ENCODE results near the gene AP1B1. TPM values are rescaled to one million over a fixed set of nuclear protein-coding genes. Genes with fewer than 3 reads are reported as not detected.

Gene AP1B1
- polyA plus RNA-seq, 1 donor (not counting 4 experiments of a cell fraction or from before 2014, with no cell fraction given), result 55.3 TPM

DNA sequence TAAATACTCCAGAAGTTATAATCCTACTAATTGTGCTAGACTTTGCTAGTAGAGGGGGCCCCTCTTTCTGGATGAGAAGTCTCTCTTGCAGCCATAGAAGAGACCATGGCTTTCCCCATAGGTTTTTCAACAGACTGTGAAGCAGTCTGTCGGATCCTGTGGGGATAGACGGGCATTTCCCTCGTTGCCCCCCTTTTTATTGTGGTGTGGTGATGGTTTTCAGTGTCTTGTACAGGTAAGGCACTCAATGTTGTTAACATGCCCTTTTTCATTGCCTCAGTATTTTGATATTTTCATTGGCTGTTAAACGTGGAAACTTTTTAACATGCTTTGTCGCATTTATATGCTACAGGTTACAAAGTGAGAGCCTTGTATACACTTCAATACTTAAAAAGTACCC, 98.3 kb downstream of the AP1B1 start:
- no peak overlapping the region for H3K4me2 ChIP-seq (ENCODE audit: control insufficient read depth, extremely low read depth, insufficient read depth, low read depth, low read length)
- H4K20me1 ChIP-seq (ENCODE audit: control insufficient read depth, extremely low read depth, insufficient read depth, low read length), result peaks cover 5% of the 10 kb centered on the region
- no peaks in the 10 kb centered on the region for H3K9me3 ChIP-seq (ENCODE audit: control insufficient read depth, low read depth, low read length)
- TF ChIP-seq EZH2 (IDR thresholded peaks at IDR 0.05; ENCODE audit: low read length) (no peak), CTCF (optimal IDR thresholded peaks at IDR 0.05 in 1 of 3, IDR thresholded peaks at IDR 0.05 in 1 of 3, conservative IDR thresholded peaks at IDR 0.05 in 1 of 3; ENCODE audit: extremely low read depth in 1 of 3, insufficient read depth in 2 of 3, low read length in 3 of 3) (no peak)
- H3K27me3 ChIP-seq (ENCODE audit: control insufficient read depth, extremely low read depth, insufficient read depth, low read length), result no peaks in the 10 kb centered on the region
- no peaks in the 10 kb centered on the region for H3K4me1 ChIP-seq (ENCODE audit: control insufficient read depth, extremely low read depth, insufficient read depth, low read length)
- H3K36me3 ChIP-seq (ENCODE audit: control insufficient read depth in 2 of 2, extremely low read depth in 1 of 2, insufficient read depth in 2 of 2, low read length in 2 of 2), result peaks cover 46 to 67% of the 10 kb centered on the region in 2 experiments
- no peak overlapping the region for H3K4me3 ChIP-seq (ENCODE audit: control insufficient read depth in 2 of 3, extremely low read depth in 1 of 3, insufficient read depth in 2 of 3, low read depth in 1 of 3, low read length in 3 of 3)
- dilution Hi-C loops (cut with MboI; ENCODE audit: extremely low pct_ligation_motif_present, low sequenced_read_pairs), result no loop called here
- no peak for FAIRE-seq
- peaks cover 35% of the 10 kb centered on the region for H3K79me2 ChIP-seq (ENCODE audit: control insufficient read depth, insufficient read depth, low read length)
- H3K27ac ChIP-seq (ENCODE audit: control insufficient read depth, insufficient read depth, low read length), result no peak overlapping the region
- no peak overlapping the region for H3K9ac ChIP-seq (ENCODE audit: control insufficient read depth, extremely low read depth, insufficient read depth, low read length)
- DNase-seq (ENCODE audit: low read depth, low spot score), result no peak
- no peak overlapping the region for H2AFZ ChIP-seq (ENCODE audit: control insufficient read depth, low read length)
- H3K9me1 ChIP-seq (ENCODE audit: control insufficient read depth, extremely low read depth, insufficient read depth, low read length), result no peaks in the 10 kb centered on the region

- TF ChIP-seq CTCF (optimal IDR thresholded peaks at IDR 0.05 in 1 of 3, IDR thresholded peaks at IDR 0.05 in 1 of 3, conservative IDR thresholded peaks at IDR 0.05 in 1 of 3; ENCODE audit: extremely low read depth in 1 of 3, insufficient read depth in 2 of 3, low read length in 3 of 3), result no peak
- no peak overlapping the region for H3K9ac ChIP-seq (ENCODE audit: control insufficient read depth, extremely low read depth, insufficient read depth, low read length)
- no peaks in the 10 kb centered on the region for H3K9me1 ChIP-seq (ENCODE audit: control insufficient read depth, extremely low read depth, insufficient read depth, low read length)
- H3K4me3 ChIP-seq (ENCODE audit: control insufficient read depth in 2 of 3, extremely low read depth in 1 of 3, insufficient read depth in 2 of 3, low read depth in 1 of 3, low read length in 3 of 3), result no peak overlapping the region
- no peaks in the 10 kb centered on the region for H3K4me1 ChIP-seq (ENCODE audit: control insufficient read depth, extremely low read depth, insufficient read depth, low read length)
- H3K27ac ChIP-seq (ENCODE audit: control insufficient read depth, insufficient read depth, low read length), result no peak overlapping the region
- dilution Hi-C loops (cut with MboI; ENCODE audit: extremely low pct_ligation_motif_present, low sequenced_read_pairs), result no loop called here
- H2AFZ ChIP-seq (ENCODE audit: control insufficient read depth, low read length), result no peak overlapping the region
- peaks cover 12% of the 10 kb centered on the region for H4K20me1 ChIP-seq (ENCODE audit: control insufficient read depth, extremely low read depth, insufficient read depth, low read length)
- FAIRE-seq, result no peak
- H3K9me3 ChIP-seq (ENCODE audit: control insufficient read depth, low read depth, low read length), result no peaks in the 10 kb centered on the region
- no peak for DNase-seq (ENCODE audit: low read depth, low spot score)
- no peaks in the 10 kb centered on the region for H3K27me3 ChIP-seq (ENCODE audit: control insufficient read depth, extremely low read depth, insufficient read depth, low read length)
- H3K79me2 ChIP-seq (ENCODE audit: control insufficient read depth, insufficient read depth, low read length), result peaks cover 42% of the 10 kb centered on the region
- peaks cover 48 to 65% of the 10 kb centered on the region in 2 experiments for H3K36me3 ChIP-seq (ENCODE audit: control insufficient read depth in 2 of 2, extremely low read depth in 1 of 2, insufficient read depth in 2 of 2, low read length in 2 of 2)
- H3K4me2 ChIP-seq (ENCODE audit: control insufficient read depth, extremely low read depth, insufficient read depth, low read depth, low read length), result no peak overlapping the region
Observed at GRCh38 chr22:29288837-29289236, 99.5 kb downstream of the AP1B1 start.

Measured in keratinocyte (primary cell).